Measurements from ENCODE around the gene CLEC9A.

DNA sequence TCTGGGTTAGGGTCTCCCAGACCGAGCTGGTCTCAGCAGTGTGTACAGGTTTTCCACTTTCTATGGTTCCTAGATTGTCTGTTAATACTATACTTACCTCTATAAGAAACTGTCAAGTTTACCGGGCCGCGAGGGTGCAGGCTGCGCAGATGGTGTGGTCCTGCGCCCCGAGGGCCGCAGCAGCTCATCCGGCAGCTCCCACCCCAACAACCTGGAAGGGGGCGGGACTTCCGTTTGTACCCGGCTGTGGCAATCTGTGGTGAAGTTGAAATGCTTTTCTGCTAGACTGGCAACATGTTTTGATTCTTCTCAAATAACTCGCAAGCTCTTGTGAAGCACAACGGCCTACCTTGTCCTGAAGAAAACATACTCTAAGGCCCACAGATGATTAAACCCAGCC lies at the start of gene CLEC9A:
- TF ChIP-seq, protein P1, sequence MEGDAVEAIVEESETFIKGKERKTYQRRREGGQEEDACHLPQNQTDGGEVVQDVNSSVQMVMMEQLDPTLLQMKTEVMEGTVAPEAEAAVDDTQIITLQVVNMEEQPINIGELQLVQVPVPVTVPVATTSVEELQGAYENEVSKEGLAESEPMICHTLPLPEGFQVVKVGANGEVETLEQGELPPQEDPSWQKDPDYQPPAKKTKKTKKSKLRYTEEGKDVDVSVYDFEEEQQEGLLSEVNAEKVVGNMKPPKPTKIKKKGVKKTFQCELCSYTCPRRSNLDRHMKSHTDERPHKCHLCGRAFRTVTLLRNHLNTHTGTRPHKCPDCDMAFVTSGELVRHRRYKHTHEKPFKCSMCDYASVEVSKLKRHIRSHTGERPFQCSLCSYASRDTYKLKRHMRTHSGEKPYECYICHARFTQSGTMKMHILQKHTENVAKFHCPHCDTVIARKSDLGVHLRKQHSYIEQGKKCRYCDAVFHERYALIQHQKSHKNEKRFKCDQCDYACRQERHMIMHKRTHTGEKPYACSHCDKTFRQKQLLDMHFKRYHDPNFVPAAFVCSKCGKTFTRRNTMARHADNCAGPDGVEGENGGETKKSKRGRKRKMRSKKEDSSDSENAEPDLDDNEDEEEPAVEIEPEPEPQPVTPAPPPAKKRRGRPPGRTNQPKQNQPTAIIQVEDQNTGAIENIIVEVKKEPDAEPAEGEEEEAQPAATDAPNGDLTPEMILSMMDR (IDR thresholded peaks at IDR 0.05; ENCODE audit: control extremely low read depth in 1 of 3, insufficient read depth in 1 of 3, low read depth in 1 of 3, low read length in 3 of 3): no peak
- TF ChIP-seq JUN (IDR thresholded peaks at IDR 0.05; ENCODE audit: low read depth, low read length): no peak
- TF ChIP-seq POLR2A (IDR thresholded peaks at IDR 0.05; ENCODE audit: control extremely low read depth in 1 of 2, low read depth in 2 of 2, low read length in 2 of 2): no peak
- TF ChIP-seq, protein P2, sequence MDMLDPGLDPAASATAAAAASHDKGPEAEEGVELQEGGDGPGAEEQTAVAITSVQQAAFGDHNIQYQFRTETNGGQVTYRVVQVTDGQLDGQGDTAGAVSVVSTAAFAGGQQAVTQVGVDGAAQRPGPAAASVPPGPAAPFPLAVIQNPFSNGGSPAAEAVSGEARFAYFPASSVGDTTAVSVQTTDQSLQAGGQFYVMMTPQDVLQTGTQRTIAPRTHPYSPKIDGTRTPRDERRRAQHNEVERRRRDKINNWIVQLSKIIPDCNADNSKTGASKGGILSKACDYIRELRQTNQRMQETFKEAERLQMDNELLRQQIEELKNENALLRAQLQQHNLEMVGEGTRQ (IDR thresholded peaks at IDR 0.05; ENCODE audit: low read length): no peak
- TF ChIP-seq, protein P3, sequence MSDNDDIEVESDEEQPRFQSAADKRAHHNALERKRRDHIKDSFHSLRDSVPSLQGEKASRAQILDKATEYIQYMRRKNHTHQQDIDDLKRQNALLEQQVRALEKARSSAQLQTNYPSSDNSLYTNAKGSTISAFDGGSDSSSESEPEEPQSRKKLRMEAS (IDR thresholded peaks at IDR 0.05): no peak
- no peak for TF ChIP-seq EP300 (IDR thresholded peaks at IDR 0.05; ENCODE audit: borderline replicate concordance in 1 of 2, low read depth in 2 of 2, low read length in 2 of 2)
- no peak for TF ChIP-seq TAF1 (IDR thresholded peaks at IDR 0.05; ENCODE audit: low read depth, low read length)
- no peak for TF ChIP-seq EZH2 (IDR thresholded peaks at IDR 0.05; ENCODE audit: low read depth, low read length, severe bottlenecking)
- no peak for TF ChIP-seq SRF (IDR thresholded peaks at IDR 0.05; ENCODE audit: low read depth, low read length)
- TF ChIP-seq YY1 (IDR thresholded peaks at IDR 0.05; ENCODE audit: low read depth, low read length): no peak
- TF ChIP-seq MAFK (IDR thresholded peaks at IDR 0.05; ENCODE audit: low read depth, low read length): no peak
